ENCODE data around the gene CNTN5.

Gene CNTN5

GRCh38 chr11:99383648-99384245 is 363.0 kb downstream of the CNTN5 start:
- DNase-seq (ENCODE audit: low read depth in 2 of 2) = no peak

GRCh38 chr11:99391245-99391644 is 370.5 kb downstream of the CNTN5 start:
- no peak for DNase-seq (ENCODE audit: low read depth in 2 of 2)

GRCh38 chr11:99406345-99406744 is 385.6 kb downstream of the CNTN5 start:
- DNase-seq (ENCODE audit: low read depth in 2 of 2) = no peak

- no peak for DNase-seq (ENCODE audit: low read depth in 2 of 2)
These were observed 389.9 kb downstream of the CNTN5 start for GRCh38 chr11:99410636-99411035.

GRCh38 chr11:99418927-99419720 is 398.4 kb downstream of the CNTN5 start:
- no peak for DNase-seq (ENCODE audit: low read depth in 2 of 2)

- no peak for DNase-seq (ENCODE audit: low read depth in 2 of 2)
These were observed 399.2 kb downstream of the CNTN5 start for GRCh38 chr11:99419991-99420390.

DNA sequence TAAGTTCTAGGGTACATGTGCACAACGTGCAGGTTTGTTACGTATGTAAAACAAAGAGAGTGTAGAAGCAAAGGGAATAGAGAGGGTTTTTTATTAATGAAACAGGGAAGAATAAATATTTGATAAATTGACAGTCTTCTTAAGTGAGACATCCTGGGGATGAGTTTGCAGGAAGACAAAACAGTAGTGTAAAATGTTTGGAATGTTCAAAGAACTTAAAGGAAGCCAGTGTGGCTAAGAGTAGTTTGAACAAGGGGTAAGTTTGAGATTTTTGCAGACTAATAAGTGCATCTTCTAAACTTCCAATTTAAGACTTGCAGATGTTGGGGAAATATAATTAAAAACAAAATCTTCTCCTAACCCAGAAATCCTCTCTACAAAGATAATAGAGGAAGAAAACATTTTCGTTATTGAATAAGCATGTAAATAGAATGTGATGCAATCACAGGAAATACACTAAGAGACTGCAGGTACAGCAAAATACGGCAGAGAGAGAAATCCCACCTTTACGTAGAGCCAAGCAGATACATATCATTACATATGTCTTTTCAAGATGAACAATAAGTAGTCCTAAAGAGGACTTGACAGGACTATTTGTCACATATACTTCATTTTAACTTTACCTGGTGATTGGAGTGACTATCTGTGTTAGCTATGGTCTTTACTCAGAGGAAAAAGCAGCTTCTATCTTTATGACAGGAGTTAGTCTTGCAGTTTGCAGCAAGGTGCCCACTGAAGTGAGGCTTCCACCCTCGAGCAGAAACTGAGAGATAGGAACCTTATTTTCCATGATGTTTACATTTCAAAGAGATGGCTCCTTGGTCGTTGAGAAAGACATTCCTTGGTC is 402.1 kb downstream of the CNTN5 start:
- no peak for DNase-seq (ENCODE audit: low read depth in 2 of 2)

- no peak for DNase-seq (ENCODE audit: low read depth in 2 of 2)
These were observed 402.8 kb downstream of the CNTN5 start for GRCh38 chr11:99423428-99423983.

- DNase-seq (ENCODE audit: low read depth in 2 of 2) = no peak
These were observed 403.8 kb downstream of the CNTN5 start for GRCh38 chr11:99424313-99425084.

DNA sequence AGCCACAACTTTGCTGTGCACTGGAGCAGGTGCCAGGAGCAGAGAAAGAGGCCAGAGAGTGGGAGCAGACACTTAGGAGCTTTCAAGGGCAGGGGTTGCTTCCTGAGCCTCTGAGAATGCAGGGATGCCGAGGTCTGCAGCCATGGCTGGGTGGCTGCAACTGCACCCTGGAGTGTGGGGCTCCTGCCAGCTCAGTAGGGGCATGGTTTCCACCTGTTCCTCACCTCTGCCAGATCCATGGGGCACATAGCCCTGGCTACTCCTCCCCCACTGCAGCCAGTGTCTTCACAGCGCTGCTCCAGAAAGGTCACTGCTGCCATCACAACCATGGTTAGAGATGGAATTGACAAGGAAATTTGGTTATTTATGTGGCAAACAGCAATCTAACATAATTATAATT is 404.8 kb downstream of the CNTN5 start:
- DNase-seq (ENCODE audit: low read depth in 2 of 2) = no peak

- no peak for DNase-seq (ENCODE audit: low read depth in 2 of 2)
These were observed 411.9 kb downstream of the CNTN5 start for GRCh38 chr11:99432677-99433076.

DNA sequence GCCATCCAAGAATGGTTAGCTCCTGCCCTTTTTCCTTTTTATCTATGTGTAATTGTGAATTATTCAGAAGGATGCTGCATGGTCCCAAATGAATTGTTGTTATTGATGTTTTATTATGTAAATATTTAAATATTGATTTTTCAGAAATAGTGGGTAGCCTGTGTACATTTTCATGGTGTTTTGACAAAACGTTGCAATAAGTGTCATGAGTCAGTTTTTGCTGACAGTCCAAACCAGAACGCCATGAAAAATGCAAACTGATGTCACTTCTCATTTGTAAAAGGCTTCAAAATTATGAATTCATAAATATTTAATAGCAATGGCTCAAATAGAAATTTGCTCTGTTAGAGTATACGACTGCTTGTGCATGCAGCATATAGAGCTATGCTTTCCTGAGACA is 422.5 kb downstream of the CNTN5 start:
- DNase-seq (ENCODE audit: low read depth in 2 of 2) = no peak

- no peak for DNase-seq (ENCODE audit: low read depth in 2 of 2)
These were observed 425.7 kb downstream of the CNTN5 start for GRCh38 chr11:99446400-99446799.

- no peak for DNase-seq (ENCODE audit: low read depth in 2 of 2)
These were observed 428.6 kb downstream of the CNTN5 start for GRCh38 chr11:99449345-99449744.

DNA sequence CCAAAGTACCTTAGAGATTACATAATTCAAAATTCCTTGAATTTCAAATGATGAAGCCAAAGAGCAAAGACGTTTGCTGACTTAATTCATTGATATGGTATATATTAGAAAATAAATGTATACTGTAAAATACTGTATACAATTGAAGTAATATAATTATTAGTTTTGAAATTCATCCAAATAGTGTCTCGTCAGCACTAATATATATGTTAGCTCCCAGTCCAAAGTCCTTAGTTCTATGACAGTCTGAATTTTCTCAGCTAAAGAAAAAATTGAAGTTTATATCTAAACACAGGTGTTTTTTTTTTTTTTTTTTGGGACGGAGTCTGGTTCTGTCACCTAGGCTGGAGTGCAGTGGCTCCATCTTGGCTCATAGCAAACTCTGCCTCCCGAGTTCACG is 431.3 kb downstream of the CNTN5 start:
- DNase-seq (ENCODE audit: low read depth in 2 of 2) = no peak

GRCh38 chr11:99461913-99462312 is 441.2 kb downstream of the CNTN5 start:
- no peak for DNase-seq (ENCODE audit: low read depth in 2 of 2)

DNA sequence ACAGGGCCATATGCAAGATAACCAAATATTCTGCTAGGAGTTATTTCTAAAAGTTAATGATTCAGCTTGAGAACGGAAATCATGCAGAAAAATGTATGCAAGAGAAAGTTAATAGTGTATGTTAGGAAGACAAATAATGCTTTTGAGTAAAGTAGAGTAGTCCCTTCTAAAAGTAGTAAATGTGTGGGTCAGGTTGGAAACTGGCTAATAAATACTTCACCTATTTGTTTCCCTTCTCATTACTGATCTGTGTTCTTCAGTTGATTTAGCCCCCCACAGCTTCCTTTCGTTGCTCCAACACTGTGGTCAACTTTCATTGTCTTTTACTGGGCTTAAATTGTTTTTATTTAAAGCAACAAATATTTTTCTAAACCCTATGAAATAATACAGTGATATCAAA is 444.2 kb downstream of the CNTN5 start:
- no peak for DNase-seq (ENCODE audit: low read depth in 2 of 2)

- no peak for DNase-seq (ENCODE audit: low read depth in 2 of 2)
These were observed 468.8 kb downstream of the CNTN5 start for GRCh38 chr11:99489581-99489980.

- no peak for DNase-seq (ENCODE audit: low read depth in 2 of 2)
These were observed 473.3 kb downstream of the CNTN5 start for GRCh38 chr11:99494065-99494464.

DNA sequence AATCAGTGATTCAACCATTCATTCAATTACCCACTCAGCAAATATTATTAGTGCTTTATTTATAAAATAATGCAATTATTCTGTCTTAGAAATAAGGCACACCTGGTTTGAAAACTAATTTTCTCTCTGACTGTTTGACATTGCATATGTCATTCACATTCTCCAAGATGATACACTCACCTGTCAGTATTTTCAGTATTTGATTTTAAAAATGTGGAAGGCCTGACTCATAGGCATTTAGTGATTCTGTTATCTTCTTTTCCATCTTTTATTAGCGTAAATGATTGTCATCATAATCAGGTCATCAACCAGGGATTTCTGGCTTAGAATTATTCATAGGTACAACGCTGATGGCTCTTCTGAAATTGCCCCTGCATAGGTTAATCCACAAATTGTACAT is 480.9 kb downstream of the CNTN5 start:
- DNase-seq (ENCODE audit: low read depth in 2 of 2) = no peak

GRCh38 chr11:99505316-99505715 is 484.6 kb downstream of the CNTN5 start:
- no peak for DNase-seq (ENCODE audit: low read depth in 2 of 2)

GRCh38 chr11:99505831-99506230 is 485.1 kb downstream of the CNTN5 start:
- no peak for DNase-seq (ENCODE audit: low read depth in 2 of 2)
